ENCODE measurements around the gene PABPC5.

PABPC5 gene

DNA sequence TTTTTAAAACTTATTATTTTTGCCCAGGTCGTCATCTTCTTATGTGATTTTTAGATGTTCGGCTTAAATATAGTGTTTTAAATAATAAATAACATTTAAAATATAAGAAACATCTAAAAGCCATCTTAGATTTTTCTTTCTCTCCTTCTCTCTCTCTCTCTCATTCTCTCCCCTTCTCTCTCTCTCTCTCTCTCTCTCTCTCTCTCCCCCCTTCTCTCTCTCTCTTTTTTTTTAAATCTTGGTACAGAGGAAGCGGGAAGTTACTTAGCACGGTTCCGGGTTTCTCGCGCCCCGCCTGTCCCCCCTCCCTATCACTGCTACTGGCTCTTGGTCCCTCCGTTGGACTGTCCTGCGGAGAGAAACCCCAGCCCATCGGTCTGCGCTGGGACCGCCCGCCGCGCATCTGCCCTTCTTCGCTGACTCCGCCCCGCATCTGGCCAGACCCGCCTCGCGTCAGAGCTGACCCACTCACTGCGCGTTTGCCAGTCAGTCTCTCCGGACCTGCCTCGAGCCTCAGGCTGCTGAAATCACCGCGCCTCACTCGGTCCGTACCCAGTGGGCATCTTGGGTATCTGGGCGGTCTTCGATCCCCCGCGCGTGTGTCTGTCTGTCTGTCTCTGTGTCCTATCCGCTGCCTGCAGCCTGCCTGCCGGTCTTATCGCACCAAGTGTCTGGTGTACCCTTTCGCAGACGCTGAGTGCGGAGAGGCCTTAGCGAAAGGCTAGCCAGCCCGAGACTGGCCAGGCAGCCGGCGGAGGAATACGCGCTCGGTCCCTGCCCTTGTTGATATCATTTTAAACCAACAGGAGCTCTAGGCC, at the start of gene PABPC5:
Gene PABPC5, plus strand, starts transcription at position 489 of the 818 bp plus-strand sequence. CDS start 739 bp downstream, outside the sequence.
- DNase-seq, result no peak

GRCh38 chrX:91389026-91389425, 45.6 kb upstream of the PABPC5 start:
- DNase-seq, result no peak

DNA sequence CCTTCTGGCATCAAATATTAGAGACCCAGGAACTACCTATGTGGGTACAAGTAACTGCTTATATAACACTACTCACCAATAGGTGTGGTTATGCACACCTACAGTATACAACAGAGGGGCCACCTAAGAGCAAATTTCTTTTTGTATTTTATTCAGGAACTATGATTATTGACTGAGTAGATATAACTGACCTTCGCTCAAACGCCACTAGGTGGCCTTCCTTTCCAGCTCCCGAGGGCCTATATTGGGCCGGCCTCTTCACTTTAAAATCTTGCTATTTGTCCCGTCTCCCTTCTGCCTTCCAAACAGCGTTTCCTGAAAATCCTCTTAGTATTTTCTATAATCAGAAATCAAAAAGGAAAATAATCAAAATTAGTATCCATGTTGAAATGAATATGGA, 19.9 kb upstream of the PABPC5 start:
- DNase-seq, result no peak

DNA sequence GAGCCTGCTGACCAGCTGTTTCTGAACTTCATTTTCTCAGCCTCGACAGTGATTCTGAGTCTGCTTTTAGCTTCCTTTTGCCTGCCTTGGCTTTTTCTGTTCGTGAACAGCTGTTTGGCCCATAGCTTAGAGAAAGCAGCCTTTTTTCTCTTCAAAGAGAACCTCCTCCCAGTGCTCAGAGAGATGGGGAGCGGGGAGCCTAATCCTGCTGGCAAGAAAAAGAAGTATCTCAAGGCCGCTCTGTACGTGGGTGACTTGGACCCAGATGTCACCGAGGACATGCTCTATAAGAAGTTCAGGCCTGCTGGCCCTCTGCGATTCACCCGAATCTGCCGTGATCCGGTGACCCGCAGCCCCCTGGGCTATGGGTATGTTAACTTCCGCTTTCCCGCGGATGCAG, 756 bp downstream of the PABPC5 start:
- DNase-seq, result no peak

Measured in SW 1271 (cell line).